ENCODE results near the gene CNTNAP5.

GRCh38 chr2:124560592-124561112 is 535.6 kb downstream of the CNTNAP5 start:
- no peak for TF ChIP-seq CTCF (IDR thresholded peaks at IDR 0.05)
- no peak for TF ChIP-seq POLR2A (IDR thresholded peaks at IDR 0.05)
